Measurements from ENCODE around the gene GCNA.
"Not testable (repeated sequence)": the region's sequence is repeated elsewhere in the genome, so short reads cannot be mapped to it uniquely, and the experiment has no call there.

GCNA gene

GRCh38 chrX:71563921-71564320 lies 14.3 kb upstream of the GCNA start:
- DNase-seq: no peak

- no peak for DNase-seq
Observed at GRCh38 chrX:71565474-71566041, 12.7 kb upstream of the GCNA start.

- DNase-seq: not testable (repeated sequence)
Observed at GRCh38 chrX:71571390-71571789, 6.8 kb upstream of the GCNA start.

DNA sequence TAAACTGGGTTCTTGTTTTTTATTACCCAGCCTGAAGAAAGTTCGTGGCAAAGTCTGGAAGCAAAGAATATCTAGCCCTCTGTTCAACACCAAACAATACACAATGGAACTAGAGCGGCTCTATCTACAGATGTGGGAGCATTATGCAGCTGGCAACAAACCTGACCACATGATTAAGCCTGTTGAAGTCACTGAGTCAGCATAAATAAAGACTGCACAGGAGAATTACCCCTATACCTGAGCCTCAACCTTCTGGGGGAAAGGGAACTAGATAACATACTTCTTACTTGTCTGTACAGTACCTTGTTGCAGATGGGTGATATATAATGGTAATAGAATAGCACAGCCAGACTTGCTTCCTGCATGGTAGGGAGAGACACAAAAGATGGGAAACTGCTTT lies 4.6 kb upstream of the GCNA start:
- no peak for DNase-seq

- no peak for DNase-seq
Observed at GRCh38 chrX:71577682-71578081, 555 bp upstream of the GCNA start.

DNA sequence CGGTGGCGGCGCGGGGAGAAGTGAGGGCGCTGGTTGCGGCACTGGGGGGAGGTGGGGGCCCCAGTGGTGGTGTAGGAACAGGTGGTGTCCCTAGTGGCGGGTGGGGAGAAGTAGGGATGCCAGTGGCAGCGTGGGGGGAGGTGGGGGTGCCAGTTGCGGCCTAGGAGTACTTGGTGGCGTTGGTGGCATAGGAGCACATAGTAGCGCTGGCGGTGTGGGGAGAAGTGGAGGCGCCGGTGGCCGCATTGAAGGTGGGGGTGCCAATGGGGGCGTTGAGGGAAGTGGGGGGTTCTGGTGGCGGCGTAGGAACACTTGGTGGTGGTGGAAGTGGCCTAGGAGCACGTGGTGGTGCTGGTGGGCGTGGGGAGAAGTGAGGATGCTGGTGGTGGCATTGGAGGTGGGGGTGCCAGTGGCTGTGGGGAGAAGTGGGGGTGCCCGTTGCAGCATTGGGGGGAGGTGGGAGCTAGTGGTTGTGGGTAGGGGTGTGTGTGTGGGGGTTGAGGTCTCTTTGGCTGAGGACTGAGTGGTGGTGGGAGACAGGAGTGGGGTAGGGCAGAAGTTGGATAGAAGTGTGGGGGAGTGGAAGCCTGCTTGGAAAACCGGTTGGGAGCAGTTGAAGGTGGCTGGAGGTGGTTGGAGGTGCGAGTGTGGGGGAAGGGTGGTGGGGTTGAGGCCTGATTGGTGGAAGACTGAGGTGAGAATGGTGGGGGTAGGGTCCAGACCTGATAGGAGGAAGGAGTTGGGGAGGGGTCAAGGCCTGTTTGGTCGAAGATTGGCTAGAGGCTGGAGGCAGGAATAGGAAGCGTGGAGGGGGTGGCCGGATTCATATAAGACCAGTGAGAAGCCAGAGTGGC lies 1.1 kb downstream of the GCNA start:
- DNase-seq: no peak

DNA sequence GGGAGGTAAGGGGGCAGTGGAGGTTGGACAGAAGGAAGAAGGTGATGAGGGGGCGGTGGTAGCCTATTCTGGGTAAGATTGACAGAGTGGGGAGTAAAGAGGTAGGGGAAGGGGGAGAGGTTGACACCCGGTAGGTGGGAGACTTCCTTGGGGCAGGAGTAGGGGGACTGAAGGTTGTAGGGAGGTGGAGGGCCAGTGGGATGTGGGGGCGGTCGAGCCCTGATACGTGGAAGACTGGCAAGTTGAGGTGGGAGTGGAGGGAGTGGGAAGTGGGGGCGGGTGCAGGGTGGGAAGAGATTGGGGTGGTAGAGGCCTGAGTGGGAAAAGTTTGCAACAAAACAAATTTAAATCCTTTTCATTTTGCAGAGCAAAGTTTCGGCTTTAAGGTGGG lies 1.7 kb downstream of the GCNA start:
- no peak for DNase-seq

- no peak for DNase-seq
Observed at GRCh38 chrX:71581210-71581609, 3.0 kb downstream of the GCNA start.

- DNase-seq: no peak
Observed at GRCh38 chrX:71586929-71587328, 8.7 kb downstream of the GCNA start.

DNA sequence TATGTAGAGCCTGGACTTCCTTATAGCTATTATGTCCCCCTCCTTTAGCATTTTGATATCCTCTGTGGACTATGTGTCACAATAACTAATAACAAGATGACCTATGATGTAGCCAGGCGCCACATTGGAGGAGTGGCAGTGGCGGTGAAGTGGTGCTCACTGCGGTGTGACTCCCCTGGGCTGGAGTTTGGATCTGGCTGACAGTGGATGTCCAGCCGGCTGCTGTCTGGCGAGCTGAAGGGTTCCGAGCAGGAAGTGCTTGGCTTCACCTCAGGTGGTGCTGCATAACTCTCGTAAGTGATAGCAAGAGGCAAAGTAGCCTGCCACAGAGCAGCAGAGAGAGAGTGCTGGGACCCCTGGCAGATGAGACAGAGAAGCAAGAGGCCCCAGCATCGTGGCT lies 15.0 kb downstream of the GCNA start:
- not testable (repeated sequence) for DNase-seq

GRCh38 chrX:71599965-71600364 lies 21.7 kb downstream of the GCNA start:
- DNase-seq: no peak

DNA sequence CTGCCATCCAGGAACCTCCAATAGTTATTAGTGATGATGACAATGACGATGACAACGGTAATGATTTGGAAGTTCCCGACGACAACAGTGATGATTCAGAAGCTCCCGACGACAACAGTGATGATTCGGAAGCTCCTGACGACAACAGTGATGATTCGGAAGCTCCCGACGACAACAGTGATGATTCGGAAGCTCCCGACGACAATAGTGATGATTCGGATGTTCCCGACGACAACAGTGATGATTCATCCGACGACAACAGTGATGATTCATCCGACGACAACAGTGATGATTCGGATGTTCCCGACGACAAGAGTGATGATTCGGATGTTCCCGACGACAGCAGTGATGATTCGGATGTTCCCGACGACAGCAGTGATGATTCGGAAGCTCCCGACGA lies 25.4 kb downstream of the GCNA start:
- DNase-seq: no peak

- DNase-seq: no peak
Observed at GRCh38 chrX:71604141-71604540, 25.9 kb downstream of the GCNA start.

DNA sequence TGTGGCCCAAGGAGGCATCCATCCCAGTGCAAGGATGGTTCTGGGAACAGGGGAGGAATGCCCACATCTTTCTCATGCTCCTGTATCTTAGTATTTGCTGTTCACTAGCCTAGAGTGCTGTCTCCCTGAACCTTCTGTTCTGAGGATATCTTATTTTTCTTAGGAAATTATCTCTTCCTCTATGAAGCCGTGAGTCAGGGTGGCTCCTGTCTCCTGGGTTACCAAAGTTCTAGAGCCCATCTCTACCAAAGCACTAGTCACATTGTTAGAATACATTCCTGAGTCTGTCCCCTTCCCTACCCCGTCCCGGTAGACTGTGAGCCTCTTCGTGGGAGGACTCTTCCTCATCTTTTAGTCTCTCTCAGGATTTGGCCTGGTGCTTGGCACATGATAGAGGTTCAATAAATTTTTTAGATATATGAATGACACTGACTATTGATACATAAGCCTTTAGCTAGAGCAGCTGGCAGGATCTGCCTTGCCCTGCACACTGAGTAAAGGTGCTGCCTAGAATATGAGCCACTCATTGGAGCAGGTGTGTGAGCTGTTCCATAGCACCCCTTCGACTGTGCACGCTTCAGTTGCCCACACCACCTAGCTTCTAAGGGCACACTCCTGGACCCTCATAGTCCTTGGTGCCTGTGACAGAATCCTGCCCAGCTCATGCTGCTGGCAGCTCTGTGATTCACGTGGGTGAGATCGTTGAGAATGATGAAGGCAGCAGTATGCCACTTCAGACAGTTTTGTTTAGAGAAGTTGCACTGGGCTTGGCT lies 26.7 kb downstream of the GCNA start:
- DNase-seq: no peak

GRCh38 chrX:71606536-71607216 lies 28.4 kb downstream of the GCNA start:
- no peak for DNase-seq

DNA sequence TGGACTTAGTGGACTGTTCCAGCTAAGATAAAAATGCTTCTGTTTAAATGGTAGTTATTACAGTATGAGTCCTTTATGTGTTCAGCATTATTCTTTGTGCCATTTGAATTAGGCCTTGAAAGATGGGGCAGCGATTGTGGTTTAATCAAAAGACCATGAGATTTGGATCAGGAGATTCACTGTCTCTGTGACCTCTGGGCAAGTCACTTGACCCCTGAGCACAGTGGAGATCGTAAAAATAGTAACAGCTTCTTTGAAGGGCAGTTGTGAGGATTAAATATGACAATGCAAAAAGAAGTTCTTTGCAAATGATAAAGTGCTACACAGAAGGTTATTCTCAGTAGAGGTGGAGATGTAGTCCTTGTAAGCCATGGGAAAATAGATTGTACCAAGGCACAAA lies 29.3 kb downstream of the GCNA start:
- no peak for DNase-seq

GRCh38 chrX:71609095-71609750 lies 31.0 kb downstream of the GCNA start:
- DNase-seq: no peak

DNA sequence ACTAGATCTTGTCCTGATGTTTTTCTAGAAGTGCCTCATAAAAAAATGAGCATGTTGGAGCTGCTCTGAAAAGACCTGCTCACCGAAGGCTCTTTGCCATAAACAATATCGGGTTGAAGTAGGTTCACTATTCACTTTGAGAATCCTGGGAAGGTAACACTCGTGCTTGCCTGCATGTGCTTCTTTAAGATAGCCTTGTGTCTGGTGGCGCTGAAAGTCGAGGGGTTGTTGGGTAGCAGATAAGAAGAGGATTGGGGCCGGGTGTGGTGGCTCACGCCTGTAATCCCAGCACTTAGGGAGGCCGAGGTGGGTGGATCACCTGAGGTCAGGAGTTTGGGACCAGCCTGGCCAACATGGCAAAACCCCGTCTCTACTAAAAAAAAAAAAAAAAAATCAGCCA lies 33.5 kb downstream of the GCNA start:
- not testable (repeated sequence) for DNase-seq

GRCh38 chrX:71612256-71612655 lies 34.0 kb downstream of the GCNA start:
- DNase-seq: no peak

DNA sequence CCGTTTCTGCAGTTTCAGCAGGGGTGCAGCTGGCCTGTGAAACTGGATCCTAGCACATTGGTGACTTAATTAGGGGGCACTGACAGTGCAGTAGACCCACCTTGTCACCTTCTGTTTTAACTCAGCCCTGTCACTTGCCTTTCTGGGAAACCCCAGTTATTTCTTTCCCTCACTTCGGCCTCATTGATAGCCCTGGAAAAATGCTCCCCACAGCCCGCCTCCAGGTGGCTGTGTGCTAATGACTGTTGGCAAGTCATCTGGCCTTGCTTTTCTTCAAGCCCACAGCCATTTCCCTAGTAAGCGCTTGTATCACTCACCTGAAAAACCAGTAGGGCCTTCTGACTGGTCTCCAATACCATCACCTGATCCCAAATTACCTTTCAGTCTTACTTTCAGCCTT lies 36.8 kb downstream of the GCNA start:
- DNase-seq: no peak

DNA sequence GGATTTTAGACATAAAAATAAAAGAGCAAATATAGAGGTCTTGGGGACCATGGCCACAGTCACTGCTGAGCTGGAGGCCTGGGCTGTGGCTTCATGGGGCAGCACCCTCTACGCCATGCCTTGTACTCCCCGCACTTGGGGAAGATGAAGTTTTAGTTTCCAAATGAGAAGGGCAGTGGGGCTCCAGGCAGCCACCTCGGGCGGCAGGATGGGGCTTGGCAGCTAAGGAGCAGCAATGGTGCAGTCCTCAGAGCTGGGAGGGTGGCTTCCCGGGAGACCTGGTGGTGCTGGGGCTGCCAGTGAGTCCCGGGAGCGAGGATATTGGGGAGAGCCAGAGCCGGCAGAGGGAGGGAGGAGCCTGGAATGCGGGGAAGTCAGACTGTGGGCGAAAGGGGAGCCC lies 37.7 kb downstream of the GCNA start:
- no peak for DNase-seq

Data from C1 segment of cervical spinal cord (tissue), 14 donors.